Esophagus mucosa (tissue), 1 donor: ENCODE data around the gene CRLF1. TPM values are rescaled to one million over a fixed set of nuclear protein-coding genes. Genes with fewer than 3 reads are reported as not detected.
"Not testable (repeated sequence)": the region's sequence is repeated elsewhere in the genome, so short reads cannot be mapped to it uniquely, and the experiment has no call there.

Experiments used
- ATAC-seq: fragments of 200-7000 bp; cut with Tn5 transposase; one replicate; pipeline ENCODE4 v1.9.1; 2020
- total RNA-seq: library from RNA; stranded (reverse); gene quantifications from one replicate; pipeline ENCODE4 v1.2.4, GENCODE V29; 2023
- donor health status: DM: yes; HTN: yes; CAD: no.

CRLF1 gene
- total RNA-seq, 1 donor from 2014 or later = 7.9 TPM

DNA sequence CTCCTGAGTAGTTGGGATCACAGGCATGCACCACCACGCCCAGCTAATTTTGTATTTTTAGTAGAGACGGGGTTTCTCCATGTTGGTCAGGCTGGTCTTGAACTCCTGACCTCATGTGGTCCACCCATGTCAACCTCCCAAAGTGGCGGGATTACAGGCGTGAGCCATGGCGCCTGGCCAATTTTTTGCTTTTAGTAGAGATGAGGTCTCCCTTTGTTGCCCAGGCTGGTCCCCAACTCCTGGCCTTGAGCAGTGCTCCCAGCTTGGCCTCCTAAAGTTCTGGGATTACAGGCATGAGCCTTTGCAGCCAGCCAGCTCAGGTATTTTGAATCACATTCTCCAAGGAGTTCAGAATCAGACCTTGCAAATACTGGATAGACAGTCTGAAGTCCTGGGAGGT is 13.9 kb downstream of the CRLF1 start:
- ATAC-seq = not testable (repeated sequence)

- no peak for ATAC-seq
Observed at GRCh38 chr19:18591735-18592385, 14.7 kb downstream of the CRLF1 start.

DNA sequence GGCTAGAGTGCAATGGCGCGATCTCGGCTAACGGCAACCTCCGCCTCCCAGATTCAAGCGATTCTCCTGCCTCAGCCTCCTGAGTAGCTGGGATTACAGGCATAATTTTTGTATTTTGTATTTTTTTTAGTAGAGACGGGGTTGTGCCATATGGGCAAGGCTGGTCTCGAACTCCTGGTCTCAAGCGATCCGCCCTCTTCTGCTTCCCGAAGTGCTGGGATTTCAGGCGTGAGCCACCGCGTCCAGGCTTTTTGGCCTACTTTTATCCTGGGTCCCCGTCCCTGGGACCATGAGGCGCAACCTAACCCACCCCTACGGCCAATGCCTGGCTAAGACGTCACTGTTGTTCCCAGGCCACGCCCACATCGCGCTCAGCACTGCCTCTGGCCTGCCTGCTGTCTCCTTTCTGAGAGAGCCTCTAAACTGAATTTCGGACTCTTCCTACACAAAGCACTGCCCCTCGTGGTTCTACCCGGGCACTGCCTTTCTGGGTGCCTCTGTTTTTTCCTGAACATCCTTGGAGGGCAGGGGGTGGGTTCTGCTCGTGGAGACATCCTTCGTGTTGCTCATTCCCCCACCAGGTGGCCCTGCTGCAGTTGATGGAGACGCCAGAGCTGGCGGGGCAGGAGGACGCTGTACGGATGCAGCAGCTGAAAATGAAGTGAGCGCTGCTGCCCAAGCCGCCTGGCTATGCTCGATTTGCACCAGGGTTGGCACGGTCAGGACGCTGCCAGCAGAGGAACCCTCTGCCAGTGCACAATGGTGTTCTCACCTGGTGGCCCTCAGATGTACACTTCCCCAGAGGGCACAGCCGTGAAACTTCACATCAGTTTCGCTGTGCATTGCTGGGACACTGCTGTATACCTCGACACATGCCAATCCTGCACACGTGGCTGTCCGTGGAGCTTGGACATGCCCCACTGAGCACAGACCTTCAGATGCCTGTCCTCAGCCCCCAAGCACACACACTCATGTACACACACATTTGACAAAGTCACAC is 16.0 kb downstream of the CRLF1 start:
- no peak for ATAC-seq

DNA sequence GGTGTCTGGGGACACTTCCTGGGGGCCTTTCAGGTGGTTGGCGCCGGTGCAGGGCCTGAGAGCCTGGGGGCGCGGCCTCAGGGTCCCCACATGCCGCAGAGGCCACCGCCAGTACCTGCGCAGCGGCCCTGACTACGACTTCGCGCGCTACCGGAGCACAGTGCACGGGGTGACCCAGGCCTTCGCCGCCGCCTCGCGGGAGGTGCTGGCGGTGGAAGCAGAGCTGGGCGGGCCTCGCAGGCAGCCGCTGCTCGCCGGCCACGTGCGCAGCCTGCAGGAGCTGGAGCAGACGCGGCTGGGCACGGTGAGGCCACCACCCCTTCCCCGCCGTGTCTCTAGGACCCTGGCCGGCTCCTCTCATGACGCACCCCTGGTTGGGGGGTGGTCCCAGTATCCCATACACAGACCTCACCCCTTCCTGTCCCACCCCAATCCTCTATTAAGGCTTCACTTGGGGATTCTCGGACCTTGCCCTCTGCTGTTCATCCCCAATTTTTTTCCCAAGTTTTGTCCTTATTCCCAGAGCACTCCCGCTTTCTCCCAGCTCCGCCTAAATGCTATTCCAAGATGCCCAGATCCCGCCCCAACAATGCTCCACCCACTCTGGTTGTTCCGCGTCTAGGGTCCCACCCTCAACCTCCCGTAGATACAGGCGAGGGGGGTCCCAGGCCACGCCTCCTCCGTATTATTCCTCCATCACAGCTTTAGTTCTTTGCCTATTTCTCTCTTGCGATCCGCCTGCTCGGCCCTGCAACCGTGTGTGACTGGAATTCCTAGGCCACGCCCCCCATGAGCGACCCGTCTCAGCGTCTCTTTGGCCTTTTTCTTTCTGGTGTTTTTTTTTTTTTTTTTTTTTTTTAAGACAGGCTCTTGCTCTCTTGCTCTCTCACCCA is 17.0 kb downstream of the CRLF1 start:
- peak; percentile 76 for ATAC-seq

DNA sequence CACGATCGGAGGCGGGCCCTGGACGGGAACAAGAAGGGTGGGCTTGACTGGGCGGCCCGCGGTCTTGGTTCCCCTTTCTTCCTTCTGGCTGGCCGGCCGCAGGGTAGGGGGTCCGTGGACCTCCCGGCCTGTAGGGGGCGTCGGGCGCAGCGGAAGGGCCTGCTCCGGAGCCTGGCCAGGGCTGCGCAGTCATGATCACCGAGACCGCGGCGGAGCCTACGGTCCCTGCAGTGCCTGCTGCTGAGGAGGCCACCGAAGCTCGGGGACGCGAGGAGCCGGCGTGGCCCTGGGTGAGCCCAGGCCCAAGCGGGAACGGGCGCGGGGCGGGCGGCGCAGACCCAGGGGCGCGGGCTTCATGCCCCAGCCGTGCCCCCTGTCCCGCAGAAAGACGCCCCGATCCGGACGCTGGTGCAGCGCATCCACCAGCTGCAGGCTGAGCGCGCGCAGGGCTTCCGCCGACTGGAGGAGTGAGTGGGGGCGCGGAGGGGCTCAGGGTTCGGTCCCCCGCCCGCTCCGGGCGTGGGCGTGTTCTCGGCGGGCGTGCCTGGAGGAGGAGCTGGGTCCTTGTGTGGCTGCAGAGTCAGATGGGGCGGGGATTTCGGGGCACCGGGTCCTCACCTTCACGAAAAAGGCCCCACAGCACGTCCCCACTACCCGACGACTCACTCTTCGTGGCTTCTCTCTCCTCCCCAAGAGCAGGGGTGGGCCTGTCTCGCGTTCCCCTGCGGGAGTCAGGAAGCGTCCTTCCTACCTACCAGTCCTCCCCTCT is 17.8 kb downstream of the CRLF1 start, which contains the start of gene REX1BD:
Gene REX1BD, plus strand, starts transcription at position 188 of the 769 bp plus-strand sequence. Its CDS starts 4 bp downstream, at position 192.
- ATAC-seq = peak; percentile 79

DNA sequence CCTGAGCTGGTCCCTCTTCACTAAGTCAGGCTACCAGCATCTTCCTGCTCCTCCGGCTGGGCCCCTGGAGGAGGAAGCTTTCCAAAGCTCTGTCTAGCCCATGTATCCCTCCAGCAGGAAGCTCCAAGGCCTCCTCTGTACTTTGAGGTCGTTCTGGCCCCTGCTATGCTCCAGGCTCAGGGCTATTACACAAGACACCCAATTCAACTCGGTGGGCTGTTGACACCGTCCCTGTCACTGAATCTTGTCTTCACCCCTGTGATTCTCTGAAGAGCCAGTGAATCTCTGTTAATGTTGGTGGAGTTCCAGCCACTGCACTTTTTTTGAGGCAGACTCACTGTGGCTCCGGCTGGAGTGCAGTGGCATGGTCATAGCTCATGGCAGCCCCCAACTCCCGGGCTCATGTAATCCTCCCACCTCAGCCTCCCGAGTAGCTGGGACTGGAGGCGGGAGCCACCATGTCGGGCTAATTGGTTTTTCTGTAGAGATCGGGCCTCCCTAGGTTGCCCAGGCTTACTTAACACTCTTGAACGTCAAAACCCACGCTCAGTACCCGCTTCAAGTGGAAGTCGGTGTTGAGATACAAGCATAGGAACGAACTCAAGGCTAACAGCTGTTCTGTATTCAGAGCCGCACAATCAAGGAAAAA is 18.5 kb downstream of the CRLF1 start:
- no peak for ATAC-seq

DNA sequence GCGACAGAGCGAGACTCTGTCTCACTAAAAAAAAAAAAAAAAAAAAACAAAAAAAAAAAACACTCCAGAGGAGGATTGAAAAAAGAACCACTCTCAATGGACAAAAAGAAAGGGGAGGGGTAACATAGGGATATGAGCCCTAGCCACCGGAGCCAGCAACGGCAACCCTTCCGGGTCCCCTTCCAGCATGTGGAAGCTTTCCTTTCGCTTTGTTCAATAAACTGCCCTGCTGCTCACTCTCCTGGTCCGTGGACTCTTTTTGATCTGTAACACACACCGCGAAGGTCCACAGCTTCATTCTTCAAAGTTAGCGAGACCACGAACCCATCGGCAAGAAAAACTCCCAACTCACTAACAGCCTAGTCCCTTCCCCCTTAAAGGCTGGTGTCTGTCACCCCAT is 19.0 kb downstream of the CRLF1 start:
- no peak for ATAC-seq

DNA sequence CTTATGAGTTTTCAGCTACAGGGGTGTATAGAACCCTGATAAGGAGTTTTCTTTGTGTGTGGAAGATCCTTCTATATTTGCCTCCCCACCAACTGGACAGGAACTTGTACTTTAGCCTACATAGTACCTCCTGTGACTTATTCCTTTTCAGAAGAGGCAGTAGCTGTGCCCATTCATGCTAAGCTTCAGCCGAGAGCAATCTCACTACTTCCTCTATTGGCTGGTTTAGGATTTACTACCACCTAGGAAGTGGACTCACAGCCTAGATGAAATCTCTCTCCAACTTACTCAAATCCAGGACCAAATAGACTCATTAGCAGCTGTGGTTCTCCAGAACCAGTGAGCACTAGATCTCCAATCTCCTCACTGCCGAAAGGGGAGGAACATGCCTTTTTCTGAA is 20.3 kb downstream of the CRLF1 start:
- ATAC-seq = no peak

GRCh38 chr19:18580311-18580710 is 26.3 kb downstream of the CRLF1 start:
- no peak for ATAC-seq

DNA sequence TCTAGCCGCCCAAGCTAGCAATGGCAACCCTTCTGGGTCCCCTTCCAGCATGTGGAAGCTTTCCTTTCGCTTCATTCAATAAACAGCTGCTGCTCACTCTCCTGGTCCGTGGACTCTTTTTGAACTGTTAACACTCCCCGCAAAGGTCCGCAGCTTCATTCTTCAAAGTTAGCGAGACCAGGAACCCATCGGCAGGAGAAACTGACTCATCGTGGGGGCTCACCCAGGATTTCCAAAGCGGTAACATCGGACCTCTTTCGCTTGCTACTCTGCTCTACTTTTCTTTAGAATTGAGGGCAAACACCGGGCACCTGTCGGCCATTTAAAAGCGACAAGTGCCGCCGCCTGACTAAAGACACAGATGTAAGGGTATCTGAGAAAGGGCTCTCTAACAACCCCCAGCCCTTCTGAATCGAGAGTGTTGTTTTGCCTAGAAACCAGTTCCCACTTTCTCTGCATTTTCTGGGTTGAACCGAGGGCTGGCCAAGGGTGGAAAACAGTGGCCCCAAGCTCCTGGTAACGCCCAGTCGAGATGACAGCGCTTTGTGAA is 29.2 kb downstream of the CRLF1 start:
- no peak for ATAC-seq

GRCh38 chr19:18576383-18576782 is 30.2 kb downstream of the CRLF1 start:
- no peak for ATAC-seq

- ATAC-seq = no peak
Observed at GRCh38 chr19:18574691-18575291, 31.8 kb downstream of the CRLF1 start.

DNA sequence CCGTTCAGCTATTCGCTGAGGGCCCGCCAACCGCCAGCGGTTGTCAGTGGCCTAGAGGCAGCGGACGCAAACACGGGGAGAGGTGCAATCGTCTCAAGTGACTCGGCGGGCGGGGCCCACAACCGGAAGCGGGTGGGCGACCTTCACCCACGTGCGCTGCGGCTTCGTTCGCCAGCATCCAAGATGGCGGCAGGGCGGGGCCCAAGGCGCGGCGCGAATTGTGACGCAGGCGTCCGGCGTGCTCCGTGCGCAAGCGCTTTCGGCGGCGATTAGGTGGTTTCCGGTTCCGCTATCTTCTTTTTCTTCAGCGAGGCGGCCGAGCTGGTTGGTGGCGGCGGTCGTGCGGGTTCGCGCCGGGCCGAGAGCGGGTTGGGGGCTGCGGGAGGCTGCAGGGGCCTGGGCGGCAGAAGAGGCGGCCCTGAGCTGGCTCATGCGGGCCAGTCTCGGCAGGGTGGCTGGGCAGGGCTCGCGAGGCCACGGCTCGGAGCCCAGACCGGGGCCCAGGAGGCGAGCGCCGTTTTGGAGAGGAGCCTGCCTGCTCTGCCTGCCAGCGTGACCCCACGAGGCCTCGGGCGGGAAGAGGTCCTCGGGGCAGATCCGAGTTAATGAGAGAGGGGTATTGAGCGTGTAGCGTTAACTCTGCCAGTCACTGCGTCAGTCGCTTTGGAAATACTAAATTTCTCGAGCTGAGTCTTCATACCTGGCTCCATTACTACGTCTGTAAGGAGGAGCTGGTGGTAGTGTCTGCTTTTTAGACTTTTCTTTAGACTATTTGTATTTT is 34.8 kb downstream of the CRLF1 start, which contains the start of gene UBA52:
Gene UBA52, plus strand, starts transcription at position 294 of the 781 bp plus-strand sequence. CDS start 1,444 bp downstream, outside the sequence.
- peak; percentile 95 for ATAC-seq

DNA sequence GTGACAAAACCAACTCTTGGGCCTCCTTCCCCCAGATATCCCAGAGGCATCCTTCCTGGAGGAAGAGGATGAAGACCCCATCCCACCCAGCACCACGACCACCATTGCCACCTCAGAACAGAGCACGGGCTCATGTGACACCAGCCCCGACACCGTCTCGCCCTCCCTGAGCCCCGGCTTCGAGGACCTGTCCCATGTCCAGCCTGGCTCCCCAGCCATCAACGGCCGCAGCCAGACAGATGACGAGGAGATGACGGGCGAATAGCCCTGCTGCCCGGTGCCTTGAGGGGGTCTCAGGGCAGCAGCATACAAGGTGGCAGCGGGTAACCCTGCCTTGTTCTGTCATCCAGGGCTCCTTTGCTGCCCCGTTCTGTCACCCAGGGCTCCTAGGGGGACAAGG is 38.2 kb downstream of the CRLF1 start:
- no peak for ATAC-seq

DNA sequence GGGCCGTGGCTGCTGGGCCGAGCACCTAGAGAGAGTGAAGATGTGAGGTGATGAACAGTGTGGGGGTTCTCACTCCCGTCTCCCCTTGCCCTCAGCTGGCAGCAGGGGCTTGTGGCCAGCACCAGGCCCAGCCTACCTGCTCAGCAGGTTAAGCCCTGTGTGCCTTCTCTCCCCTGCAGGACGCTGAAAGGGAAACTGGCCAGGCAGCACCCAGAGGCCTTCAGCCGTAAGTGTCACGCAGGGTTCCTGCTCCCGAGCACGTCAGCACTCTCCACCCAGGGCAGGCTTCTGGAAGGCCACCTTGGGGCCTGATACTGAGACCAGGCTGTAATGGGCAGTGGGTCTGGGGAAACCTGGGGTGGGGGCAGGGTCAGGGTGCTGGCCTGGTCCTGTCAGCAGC is 39.6 kb downstream of the CRLF1 start:
- no peak for ATAC-seq

- ATAC-seq = no peak
Observed at GRCh38 chr19:18562086-18562485, 44.5 kb downstream of the CRLF1 start.

- ATAC-seq = no peak
Observed at GRCh38 chr19:18559685-18560084, 46.9 kb downstream of the CRLF1 start.

DNA sequence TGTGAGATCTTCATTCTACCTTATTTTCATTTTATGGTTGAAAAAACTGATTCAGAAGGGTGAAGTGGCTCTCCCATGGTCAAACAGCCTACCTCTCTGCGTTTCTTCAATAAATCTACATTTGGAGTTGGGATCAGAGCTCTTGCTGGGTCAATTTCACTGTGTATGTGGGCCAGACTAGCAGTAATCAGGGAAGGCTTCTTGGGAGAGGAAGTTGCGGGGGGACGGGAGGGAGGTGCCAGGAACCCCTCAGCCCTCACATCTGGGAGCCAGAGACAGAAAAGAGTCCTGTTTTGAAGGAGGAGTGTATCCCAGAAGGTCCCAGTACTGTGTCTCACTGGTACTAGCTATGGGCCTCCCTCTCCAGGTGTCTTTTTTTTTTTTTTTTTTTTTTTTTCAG is 48.0 kb downstream of the CRLF1 start:
- no peak for ATAC-seq

DNA sequence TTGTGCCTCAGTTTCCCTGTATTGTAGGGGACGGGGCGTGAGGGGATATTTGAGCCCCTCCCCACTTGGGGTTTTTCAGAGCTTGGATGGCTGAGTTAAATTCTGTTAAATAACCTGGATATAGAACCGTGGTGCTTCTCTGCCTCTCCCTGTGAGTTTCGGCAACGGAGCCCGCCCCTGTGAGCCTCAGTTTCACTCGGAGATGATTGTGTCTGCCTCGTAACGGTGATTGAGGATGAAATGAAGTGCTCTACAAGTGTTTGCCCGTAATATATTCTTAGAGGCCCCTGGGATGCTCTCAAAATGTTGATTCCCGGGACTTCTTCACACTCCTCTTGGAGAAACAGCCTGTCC is 48.4 kb downstream of the CRLF1 start:
- peak; percentile 6 for ATAC-seq
